SK-N-SH treated with all-trans-retinoic acid at 6 μM for 48 hours (cell line): ENCODE data around the gene ABHD17C.

ENCODE experiments used
- BACH2 ChIP-seq: fragments of 250-450 bp; sonication (Bioruptor Pico); IDR thresholded peaks from 2 replicates; pipeline ENCODE4 v1.9.0; 2021; ENCODE audit warnings: mild to moderate bottlenecking, borderline replicate concordance
- CREB5 ChIP-seq: fragments of 250-450 bp; sonication (Bioruptor Pico); IDR thresholded peaks from 2 replicates; pipeline ENCODE4 v1.5.1; 2020; ENCODE audit warnings: low read depth, mild to moderate bottlenecking, moderate library complexity
- ESRRG ChIP-seq: fragments of 250-450 bp; sonication (Bioruptor Pico); IDR thresholded peaks from 2 replicates; pipeline ENCODE4 v1.6.1; 2021; ENCODE audit warnings: mild to moderate bottlenecking
- SNAI2 ChIP-seq: fragments of 250-450 bp; sonication (Bioruptor Pico); IDR thresholded peaks from 2 replicates; pipeline ENCODE4 v1.5.0; 2020; ENCODE audit warnings: mild to moderate bottlenecking, moderate library complexity
- ZFP3 ChIP-seq: fragments of 250-450 bp; sonication (Bioruptor Pico); IDR thresholded peaks from 2 replicates; pipeline ENCODE4 v1.5.0; 2020; ENCODE audit warnings: mild to moderate bottlenecking, moderate library complexity

DNA sequence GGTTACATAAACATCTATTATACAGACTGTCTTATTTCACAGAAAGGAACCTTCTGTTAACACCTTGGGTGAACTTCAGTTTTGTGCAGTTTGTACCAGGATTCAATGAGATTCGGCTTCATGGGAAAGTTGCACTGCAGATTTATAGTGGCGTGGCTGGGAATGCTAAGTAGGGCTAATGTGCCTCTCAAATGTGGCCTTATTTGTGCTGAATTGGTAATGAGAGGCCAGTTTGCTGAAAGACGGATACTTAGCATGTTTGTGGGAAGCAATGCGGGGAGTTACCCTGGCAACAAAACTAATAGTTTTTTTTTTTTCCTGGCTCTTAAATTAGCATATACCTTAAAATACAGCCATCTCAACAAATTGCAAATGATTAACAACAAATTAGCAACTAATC is 55.5 kb downstream of the ABHD17C start:
- TF ChIP-seq ZFP3 (CRISPR knock-in tag) (no peak), BACH2 (CRISPR knock-in tag) (no peak), CREB5 (CRISPR knock-in tag) (no peak), SNAI2 (no peak), ESRRG (no peak)
